HCT116 (cell line): ENCODE measurements around the gene TMEM45B. TPM values are rescaled to one million over a fixed set of nuclear protein-coding genes. Genes with fewer than 3 reads are reported as not detected.
"Not testable (repeated sequence)": the region's sequence is repeated elsewhere in the genome, so short reads cannot be mapped to it uniquely, and the experiment has no call there.

ENCODE experiments used
- ATAC-seq: fragments of 200-7000 bp; cut with Tn5 transposase; 2 replicates; pipeline ENCODE4 v1.9.1; 2020; ENCODE audit warnings: mild to moderate bottlenecking, moderate library complexity
- BruUV-seq: library from RNA; stranded (reverse); fragments of 400-500 nt; replicated peaks from 2 replicates; lab custom pipeline; 2021; lab: Mats Ljungman, UMichigan
- CTCF ChIA-PET: fragments of 300-600 bp; sonication (Branson Sonifier 250); formaldehyde crosslinking; loops from one replicate; lab custom pipeline; 2021; ENCODE audit warnings: antibody characterized with exemption; lab: Charles Lee
- POLR2A ChIA-PET: fragments of 300-600, 350-600 bp; sonication (Branson Sonifier 250); formaldehyde crosslinking; loops from one replicate; lab custom pipeline; 2021; ENCODE audit warnings: antibody characterized with exemption; lab: Charles Lee
- RAD21 ChIA-PET, 2 experiments: fragments of 300-600 bp; sonication (Branson Sonifier 250); formaldehyde crosslinking; loops; one replicate each; lab custom pipeline; 2023; ENCODE audit warnings: low total read pairs in 2 of 2; ENCODE audit not compliant: uncharacterized antibody in 2 of 2, unreplicated experiment in 2 of 2, low non-redundant PET in 1 of 2; lab: Charles Lee
- DNase-seq: peaks from one replicate; pipeline ENCODE4 v3.0.0-alpha.2; 2010; ENCODE audit warnings: low read depth, low spot score
- H2AFZ ChIP-seq: fragments of 200-600 bp; shearing (Covaris generic), sonication (generic); 2 replicates; pipeline ENCODE4 v1.6.1; 2017; ENCODE audit warnings: low read depth, mixed run types, mixed read lengths, antibody characterized with exemption, low read length; ENCODE audit not compliant: poor library complexity, severe bottlenecking
- H3K27ac ChIP-seq: 2 replicates; pipeline ENCODE4 v1.5.1; 2012; ENCODE audit warnings: low read depth, low read length
- H3K27me3 ChIP-seq: fragments of 200-600 bp; sonication (generic); 2 replicates; pipeline ENCODE4 v1.6.1; 2016; ENCODE audit warnings: mixed run types, low read length, mixed read lengths; ENCODE audit not compliant: insufficient read depth
- H3K36me3 ChIP-seq, 2 experiments: fragments of 200-500 bp in 1 of 2; fragments of 200-600 bp in 1 of 2; sonication (Bioruptor generic) in 1 of 2; sonication (generic) in 1 of 2; 2 replicates each; pipeline versions ENCODE4 v1.5.1 to v1.6.1; 2014 to 2016; ENCODE audit warnings: low read length in 2 of 2, inconsistent platforms in 1 of 2, mixed read lengths in 1 of 2, mixed run types in 1 of 2; ENCODE audit not compliant: insufficient read depth in 2 of 2, control insufficient read depth in 1 of 2
- H3K4me1 ChIP-seq, 2 experiments: fragments of 200-600 bp in 1 of 2; sonication (generic) in 1 of 2; 2 replicates each; pipeline versions ENCODE4 v1.5.1 to v1.6.1; 2012 to 2017; ENCODE audit warnings: low read length in 2 of 2, inconsistent platforms in 1 of 2, mild to moderate bottlenecking in 1 of 2, mixed read lengths in 1 of 2, mixed run types in 1 of 2, moderate library complexity in 1 of 2; ENCODE audit not compliant: insufficient read depth in 2 of 2, control insufficient read depth in 1 of 2
- H3K4me2 ChIP-seq: fragments of 200-600 bp; sonication (generic); 2 replicates; pipeline ENCODE4 v1.6.1; 2017; ENCODE audit warnings: mixed run types, low read length, mixed read lengths
- H3K4me3 ChIP-seq, 2 experiments: fragments of 200-600 bp in 1 of 2; sonication (generic) in 1 of 2; replicated peaks in 1 of 2; 2 replicates each; pipeline ENCODE4 v1.5.1; 2011 to 2016; ENCODE audit warnings: low read length in 2 of 2, control low read depth in 1 of 2, low read depth in 1 of 2, mild to moderate bottlenecking in 1 of 2, mixed read lengths in 1 of 2, mixed run types in 1 of 2
- H3K79me2 ChIP-seq: fragments of 200-600 bp; sonication (generic); 2 replicates; pipeline ENCODE4 v1.6.1; 2017; ENCODE audit warnings: mild to moderate bottlenecking, mixed run types, low read length, moderate library complexity, mixed read lengths; ENCODE audit not compliant: insufficient read depth
- H3K9ac ChIP-seq: fragments of 200-600 bp; sonication (generic); 2 replicates; pipeline ENCODE4 v1.6.1; 2016; ENCODE audit warnings: low read length, mixed read lengths
- H3K9me2 ChIP-seq: fragments of 200-600 bp; sonication (generic), shearing (Covaris generic); 2 replicates; pipeline ENCODE4 v1.6.1; 2017; ENCODE audit warnings: mixed run types, mild to moderate bottlenecking, moderate library complexity; ENCODE audit not compliant: insufficient read depth
- H3K9me3 ChIP-seq, 2 experiments: fragments of 200-500 bp in 1 of 2; fragments of 200-600 bp in 1 of 2; sonication (Bioruptor generic) in 1 of 2; sonication (generic) in 1 of 2; 2 replicates each; pipeline ENCODE4 v1.6.1; 2014 to 2017; ENCODE audit warnings: low read length in 2 of 2, mixed read lengths in 2 of 2, inconsistent platforms in 1 of 2, low read depth in 1 of 2, mild to moderate bottlenecking in 1 of 2, mixed run types in 1 of 2, moderate library complexity in 1 of 2; ENCODE audit not compliant: control insufficient read depth in 1 of 2, insufficient read depth in 1 of 2
- H4K20me1 ChIP-seq: fragments of 200-600 bp; sonication (generic), shearing (Covaris generic); 2 replicates; pipeline ENCODE4 v1.6.1; 2017; ENCODE audit warnings: mixed run types, mild to moderate bottlenecking, moderate library complexity; ENCODE audit not compliant: insufficient read depth
- CBX3 ChIP-seq: IDR thresholded peaks from 2 replicates; pipeline ENCODE4 v1.6.1; 2012; ENCODE audit warnings: low read depth
- CEBPB ChIP-seq: IDR thresholded peaks from 2 replicates; pipeline ENCODE4 v1.6.1; 2012; ENCODE audit warnings: low read depth
- EGR1 ChIP-seq: IDR thresholded peaks from 2 replicates; pipeline ENCODE4 v1.6.1; 2012; ENCODE audit warnings: low read depth
- ELF1 ChIP-seq: IDR thresholded peaks from 2 replicates; pipeline ENCODE4 v1.6.1; 2012; ENCODE audit warnings: low read depth, borderline replicate concordance
- EZH2 ChIP-seq: fragments of 200-600 bp; sonication (generic); IDR thresholded peaks from 2 replicates; pipeline ENCODE4 v1.6.1; 2017; ENCODE audit warnings: antibody characterized with exemption, mixed run types
- EZH2phosphoT487 ChIP-seq: fragments of 200-600 bp; IDR thresholded peaks from 2 replicates; pipeline ENCODE4 v1.6.1; 2018; ENCODE audit warnings: antibody characterized with exemption, borderline replicate concordance
- POLR2AphosphoS5 ChIP-seq: IDR thresholded peaks from 2 replicates; pipeline ENCODE4 v1.6.1; 2011; ENCODE audit warnings: mild to moderate bottlenecking, low read depth, low read length, moderate library complexity
- SIN3A ChIP-seq: IDR thresholded peaks from 2 replicates; pipeline ENCODE4 v1.6.1; 2012; ENCODE audit warnings: low read depth
- SRF ChIP-seq: IDR thresholded peaks from 2 replicates; pipeline ENCODE4 v1.6.1; 2012; ENCODE audit warnings: low read depth
- ZNF274 ChIP-seq: fragments of 200-500 bp; sonication (Bioruptor generic); IDR thresholded peaks from 2 replicates; pipeline ENCODE4 v1.6.1; 2014; ENCODE audit warnings: mild to moderate bottlenecking, low read depth, low read length, inconsistent platforms
- intact Hi-C: fragments of 100-400 bp; cut with micrococcal nuclease; formaldehyde crosslinking; loops from 2 replicates; pipeline ENCODE4 v1.10.0; 2022
- total RNA-seq: library from RNA; stranded (reverse); gene quantifications from one replicate; pipeline ENCODE4 v1.2.1, GENCODE V29; 2021; ENCODE audit not compliant: unreplicated experiment
- TF ChIP-seq, protein P1 (sequence below): IDR thresholded peaks from 2 replicates; pipeline ENCODE4 v1.6.1; 2012
- TF ChIP-seq, protein P2 (sequence below), 3 experiments: fragments of 200-600 bp in 1 of 3; sonication (generic) in 1 of 3; IDR thresholded peaks in 2 of 3; conservative IDR thresholded peaks in 1 of 3; 2 replicates each; pipeline ENCODE4 v1.5.1; 2012 to 2017; ENCODE audit warnings: low read depth in 2 of 3, low read length in 2 of 3, antibody characterized with exemption in 1 of 3, borderline replicate concordance in 1 of 3, control low read depth in 1 of 3, mild to moderate bottlenecking in 1 of 3, mixed read lengths in 1 of 3, mixed run types in 1 of 3, moderate library complexity in 1 of 3; ENCODE audit not compliant: insufficient read depth in 1 of 3
- TF ChIP-seq, protein P3 (sequence below): IDR thresholded peaks from 2 replicates; pipeline ENCODE4 v1.6.1; 2011; ENCODE audit warnings: mild to moderate bottlenecking, low read length, moderate library complexity; ENCODE audit not compliant: insufficient replicate concordance; ENCODE audit errors: extremely low read depth

TMEM45B gene
- total RNA-seq, 1 experiment from 2014 or later = not detected

DNA sequence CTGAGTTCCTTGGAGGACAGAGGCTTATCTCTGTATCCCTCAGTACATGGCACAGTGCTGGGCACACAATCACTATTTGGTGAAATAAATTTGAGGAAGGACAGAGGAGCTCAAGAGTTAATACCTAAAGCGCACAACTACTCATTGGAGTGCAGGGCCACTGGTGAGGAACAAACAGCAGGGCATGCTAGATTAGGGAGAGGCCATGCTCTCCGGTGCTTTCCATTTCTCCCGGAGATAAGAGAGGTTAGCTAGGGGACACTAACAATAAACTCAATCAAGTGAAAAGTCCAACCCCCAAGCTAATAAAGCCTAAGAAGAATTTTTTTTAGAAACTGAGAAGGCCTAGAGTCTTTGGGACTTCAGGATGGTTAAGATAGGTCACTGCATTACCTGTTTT lies 50.7 kb downstream of the TMEM45B start:
- RAD21 ChIA-PET = no interaction called here
- Histone ChIP-seq H3K79me2 (no peaks in the 10 kb centered on the region), H4K20me1 (no peaks in the 10 kb centered on the region), H3K27ac (no peak overlapping the region), H3K4me2 (no peak overlapping the region), H3K4me1 (peaks cover 11 to 13% of the 10 kb centered on the region in 2 experiments), H2AFZ (no peak overlapping the region), H3K9ac (no peak overlapping the region), H3K9me2 (no peaks in the 10 kb centered on the region), H3K4me3 (no peak overlapping the region), H3K9me3 (no peaks in the 10 kb centered on the region), H3K27me3 (no peaks in the 10 kb centered on the region), H3K36me3 (peaks cover 32 to 35% of the 10 kb centered on the region in 2 experiments; a peak in 3 of 4 replicates)
- intact Hi-C loops = no loop called here
- TF ChIP-seq, protein P1, sequence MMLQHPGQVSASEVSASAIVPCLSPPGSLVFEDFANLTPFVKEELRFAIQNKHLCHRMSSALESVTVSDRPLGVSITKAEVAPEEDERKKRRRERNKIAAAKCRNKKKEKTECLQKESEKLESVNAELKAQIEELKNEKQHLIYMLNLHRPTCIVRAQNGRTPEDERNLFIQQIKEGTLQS = no peak
- TF ChIP-seq, protein P2, sequence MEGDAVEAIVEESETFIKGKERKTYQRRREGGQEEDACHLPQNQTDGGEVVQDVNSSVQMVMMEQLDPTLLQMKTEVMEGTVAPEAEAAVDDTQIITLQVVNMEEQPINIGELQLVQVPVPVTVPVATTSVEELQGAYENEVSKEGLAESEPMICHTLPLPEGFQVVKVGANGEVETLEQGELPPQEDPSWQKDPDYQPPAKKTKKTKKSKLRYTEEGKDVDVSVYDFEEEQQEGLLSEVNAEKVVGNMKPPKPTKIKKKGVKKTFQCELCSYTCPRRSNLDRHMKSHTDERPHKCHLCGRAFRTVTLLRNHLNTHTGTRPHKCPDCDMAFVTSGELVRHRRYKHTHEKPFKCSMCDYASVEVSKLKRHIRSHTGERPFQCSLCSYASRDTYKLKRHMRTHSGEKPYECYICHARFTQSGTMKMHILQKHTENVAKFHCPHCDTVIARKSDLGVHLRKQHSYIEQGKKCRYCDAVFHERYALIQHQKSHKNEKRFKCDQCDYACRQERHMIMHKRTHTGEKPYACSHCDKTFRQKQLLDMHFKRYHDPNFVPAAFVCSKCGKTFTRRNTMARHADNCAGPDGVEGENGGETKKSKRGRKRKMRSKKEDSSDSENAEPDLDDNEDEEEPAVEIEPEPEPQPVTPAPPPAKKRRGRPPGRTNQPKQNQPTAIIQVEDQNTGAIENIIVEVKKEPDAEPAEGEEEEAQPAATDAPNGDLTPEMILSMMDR (IDR thresholded peaks at IDR 0.05 in 2 of 3, conservative IDR thresholded peaks at IDR 0.05 in 1 of 3; ENCODE audit: borderline replicate concordance in 1 of 3, insufficient read depth in 1 of 3, low read depth in 2 of 3, low read length in 2 of 3) = no peak
- TF ChIP-seq, protein P3, sequence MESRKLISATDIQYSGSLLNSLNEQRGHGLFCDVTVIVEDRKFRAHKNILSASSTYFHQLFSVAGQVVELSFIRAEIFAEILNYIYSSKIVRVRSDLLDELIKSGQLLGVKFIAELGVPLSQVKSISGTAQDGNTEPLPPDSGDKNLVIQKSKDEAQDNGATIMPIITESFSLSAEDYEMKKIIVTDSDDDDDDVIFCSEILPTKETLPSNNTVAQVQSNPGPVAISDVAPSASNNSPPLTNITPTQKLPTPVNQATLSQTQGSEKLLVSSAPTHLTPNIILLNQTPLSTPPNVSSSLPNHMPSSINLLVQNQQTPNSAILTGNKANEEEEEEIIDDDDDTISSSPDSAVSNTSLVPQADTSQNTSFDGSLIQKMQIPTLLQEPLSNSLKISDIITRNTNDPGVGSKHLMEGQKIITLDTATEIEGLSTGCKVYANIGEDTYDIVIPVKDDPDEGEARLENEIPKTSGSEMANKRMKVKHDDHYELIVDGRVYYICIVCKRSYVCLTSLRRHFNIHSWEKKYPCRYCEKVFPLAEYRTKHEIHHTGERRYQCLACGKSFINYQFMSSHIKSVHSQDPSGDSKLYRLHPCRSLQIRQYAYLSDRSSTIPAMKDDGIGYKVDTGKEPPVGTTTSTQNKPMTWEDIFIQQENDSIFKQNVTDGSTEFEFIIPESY = no peak
- no peak for TF ChIP-seq ELF1
- no peak for TF ChIP-seq EZH2phosphoT487
- no peak for TF ChIP-seq CBX3
- no peak for TF ChIP-seq POLR2AphosphoS5
- TF ChIP-seq EGR1 = no peak
- TF ChIP-seq SIN3A = no peak
- TF ChIP-seq SRF = no peak
- no peak for TF ChIP-seq EZH2
- TF ChIP-seq ZNF274 = no peak
- no peak for TF ChIP-seq CEBPB
- DNase-seq (no peak), ATAC-seq (no peak)
- CTCF ChIA-PET = no interaction called here
- BruUV-seq = no TSS peak
- POLR2A ChIA-PET = no interaction called here

DNA sequence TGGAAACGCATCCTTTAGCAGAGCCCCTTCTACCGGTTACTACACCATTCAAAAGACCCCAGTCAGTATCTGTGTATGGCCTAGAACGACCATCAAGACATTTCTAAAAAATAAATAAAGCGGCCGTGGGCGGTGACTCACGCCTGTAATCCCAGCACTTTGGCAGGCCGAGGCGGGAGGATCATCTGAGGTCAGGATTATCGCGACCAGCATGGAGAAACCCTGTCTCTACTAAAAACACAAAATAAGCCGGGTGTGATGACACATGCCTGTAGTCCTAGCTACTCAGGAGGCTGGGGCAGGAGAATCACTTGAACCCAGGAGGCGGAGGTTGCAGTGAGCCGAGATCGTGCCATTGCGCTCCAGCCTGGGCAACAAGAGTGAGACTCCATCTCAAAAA lies 53.0 kb downstream of the TMEM45B start:
- H2AFZ ChIP-seq, H3K4me3 ChIP-seq, H3K27me3 ChIP-seq, CTCF ChIA-PET, H3K79me2 ChIP-seq, H3K4me2 ChIP-seq, H3K9me3 ChIP-seq, H3K9ac ChIP-seq, H3K27ac ChIP-seq, ATAC-seq, intact Hi-C loops, H3K4me1 ChIP-seq, H4K20me1 ChIP-seq, BruUV-seq, DNase-seq, RAD21 ChIA-PET, POLR2A ChIA-PET, H3K9me2 ChIP-seq: not testable (repeated sequence)
- peaks cover 41 to 45% of the 10 kb centered on the region in 2 experiments; a peak in 3 of 4 replicates for H3K36me3 ChIP-seq
